ENCODE results near the gene FUCA1. TPM values are rescaled to one million over a fixed set of nuclear protein-coding genes. Genes with fewer than 3 reads are reported as not detected.
"Not testable (repeated sequence)": the region's sequence is repeated elsewhere in the genome, so short reads cannot be mapped to it uniquely, and the experiment has no call there.

Gene FUCA1
- total RNA-seq, 2 donors from 2014 or later = 5.5 to 9.0 TPM

GRCh38 chr1:23802809-23803342, 65.2 kb downstream of the FUCA1 start:
- not testable (repeated sequence) for H3K36me3 Mint-ChIP-seq (ENCODE audit: insufficient read depth in 2 of 2); H3K27me3 Mint-ChIP-seq (ENCODE audit: low read depth); H3K9me3 Mint-ChIP-seq; ATAC-seq (replicated peaks in 1 of 2); H3K27ac Mint-ChIP-seq; DNase-seq
- peak overlapping the region in 1 of 2 donors; percentile 37 for H3K4me3 Mint-ChIP-seq
- peaks cover 16% of the 10 kb centered on the region for H3K4me1 Mint-ChIP-seq (ENCODE audit: low read depth)

- H3K27ac Mint-ChIP-seq = no peak overlapping the region
- H3K27me3 Mint-ChIP-seq (ENCODE audit: low read depth) = no peaks in the 10 kb centered on the region
- no peak for ATAC-seq (replicated peaks in 1 of 2)
- no peak for DNase-seq
- H3K9me3 Mint-ChIP-seq = no peaks in the 10 kb centered on the region
- H3K36me3 Mint-ChIP-seq (ENCODE audit: insufficient read depth in 2 of 2) = peaks cover 0 to 3% of the 10 kb centered on the region in 2 donors
- H3K4me1 Mint-ChIP-seq (ENCODE audit: low read depth) = peaks cover 16% of the 10 kb centered on the region
- peak overlapping the region; percentile 89 to 94 for H3K4me3 Mint-ChIP-seq
These were observed 66.2 kb downstream of the FUCA1 start for GRCh38 chr1:23801876-23802275.

DNA sequence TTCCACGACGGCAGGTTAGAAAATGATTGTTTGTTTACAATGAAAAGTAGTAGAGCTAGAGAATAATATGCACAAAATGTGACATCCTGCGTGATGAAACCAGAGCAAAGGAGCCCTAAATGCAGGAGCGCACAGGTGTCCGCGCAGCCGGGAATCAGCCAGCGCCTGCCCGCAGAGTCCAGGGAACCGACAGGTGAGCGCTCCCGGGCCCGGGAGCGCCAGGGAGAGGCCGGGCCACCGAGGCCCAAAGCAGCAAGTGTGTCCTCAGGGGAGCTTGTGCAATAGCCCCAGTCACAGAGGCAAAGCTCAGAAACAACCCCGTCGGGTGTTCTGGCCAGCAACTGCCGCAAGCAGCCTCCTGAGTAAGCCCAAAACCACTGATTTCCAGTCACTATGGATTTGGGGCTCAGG, 66.7 kb downstream of the FUCA1 start:
- H3K4me1 Mint-ChIP-seq (ENCODE audit: low read depth) = peaks cover 16% of the 10 kb centered on the region
- H3K27me3 Mint-ChIP-seq (ENCODE audit: low read depth) = no peaks in the 10 kb centered on the region
- H3K36me3 Mint-ChIP-seq (ENCODE audit: insufficient read depth in 2 of 2) = peaks cover 0 to 3% of the 10 kb centered on the region in 2 donors
- peak overlapping the region; percentile 8 for H3K27ac Mint-ChIP-seq
- H3K9me3 Mint-ChIP-seq = no peaks in the 10 kb centered on the region
- ATAC-seq (replicated peaks in 1 of 2) = no peak
- H3K4me3 Mint-ChIP-seq = peak overlapping the region; percentile 89 to 94
- DNase-seq = no peak

DNA sequence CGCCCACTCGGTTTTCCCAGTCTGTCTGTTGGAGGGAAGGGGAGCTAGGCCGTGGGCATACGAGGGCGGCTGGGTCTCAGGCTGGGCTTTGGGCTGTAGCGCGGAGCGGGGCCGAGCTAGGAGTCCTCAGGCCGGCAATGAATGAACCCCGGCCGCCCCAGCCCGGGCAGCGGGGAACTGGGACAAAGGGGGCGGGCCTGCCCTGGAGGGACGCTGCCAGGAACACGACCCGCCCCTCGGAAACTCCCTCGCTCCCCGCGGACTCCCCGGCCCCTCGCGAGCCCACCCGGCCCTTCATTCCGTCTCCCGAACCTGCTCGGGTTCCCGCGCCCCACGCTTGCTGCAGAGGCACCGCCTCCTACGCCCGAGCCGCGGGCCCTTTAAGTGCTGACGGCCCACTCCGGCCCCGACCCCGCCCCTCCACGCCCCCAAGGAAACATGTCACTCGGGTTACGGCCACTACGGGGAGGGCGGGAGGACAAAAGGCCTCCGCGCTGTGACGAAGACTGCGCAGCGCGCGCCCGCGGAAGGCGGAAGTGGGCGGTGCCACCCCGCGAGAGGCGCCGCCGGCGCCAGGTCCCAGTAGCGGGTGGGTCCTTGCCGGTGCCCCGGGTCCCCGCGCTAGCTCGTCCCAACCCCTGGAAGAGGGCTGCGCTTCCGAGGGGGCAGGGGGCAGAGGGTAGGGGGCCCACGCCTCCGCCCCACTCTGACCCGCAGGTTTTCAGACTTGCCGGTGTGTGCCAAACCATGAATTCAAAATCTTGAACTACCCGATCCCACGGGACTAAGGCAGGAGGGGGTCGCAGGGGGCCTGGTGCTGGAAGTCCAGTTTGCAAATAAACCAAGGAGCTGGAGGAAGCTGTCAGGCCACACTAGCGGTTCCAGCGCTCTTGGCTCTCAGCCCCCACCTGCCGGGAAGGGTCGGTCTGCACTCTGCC, 67.4 kb downstream of the FUCA1 start, which contains the start of gene GALE:
GALE (minus strand) TSS at position 355 of the 938 bp plus-strand sequence. CDS start 1,747 bp downstream, outside the sequence.
- peak within 1 kb of the TSS; percentile 77 for H3K27ac Mint-ChIP-seq

DNA sequence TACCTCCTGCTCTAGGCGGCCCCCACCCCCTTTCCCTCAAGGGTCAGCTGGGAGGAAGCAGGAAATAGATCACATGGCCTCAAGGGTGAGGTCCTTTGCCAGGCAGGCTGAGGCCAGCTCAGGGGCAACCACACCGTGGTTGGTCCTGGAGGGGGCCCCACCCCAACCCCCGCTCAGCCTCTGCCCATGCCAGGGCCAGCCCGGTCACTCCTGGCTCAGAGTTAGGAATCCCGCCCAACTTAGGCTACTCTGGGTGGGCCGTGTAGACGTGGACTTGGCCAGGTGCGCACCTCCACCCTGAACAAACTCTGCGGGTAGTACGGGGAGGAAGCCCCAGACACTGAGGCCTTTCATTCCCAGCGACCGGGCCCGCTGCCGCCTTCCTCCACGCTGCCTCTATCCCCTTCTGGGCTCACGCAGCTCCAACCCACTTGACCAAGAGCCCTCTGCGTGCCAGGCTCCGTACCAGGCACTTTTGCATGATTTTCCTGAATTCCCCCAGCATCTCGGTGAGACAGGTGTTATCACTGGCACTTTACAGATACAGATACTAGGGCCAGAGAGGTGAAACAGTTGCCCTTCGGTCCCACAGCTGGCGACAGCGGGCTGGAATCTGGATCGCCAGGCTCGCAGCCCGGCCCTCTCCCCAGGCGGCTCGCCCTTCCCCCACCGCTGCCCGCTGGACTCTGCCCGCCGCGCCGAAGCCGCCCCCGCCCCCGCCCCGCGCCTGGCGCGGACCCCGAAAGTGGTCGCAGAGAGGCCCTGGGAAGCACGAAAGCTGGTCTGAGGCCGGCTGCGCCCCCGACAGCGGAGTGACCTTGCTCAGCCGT, 68.3 kb downstream of the FUCA1 start:
- no peaks in the 10 kb centered on the region for H3K27me3 Mint-ChIP-seq (ENCODE audit: low read depth)
- H3K36me3 Mint-ChIP-seq (ENCODE audit: insufficient read depth in 2 of 2) = peaks cover 0 to 3% of the 10 kb centered on the region in 2 donors
- peaks cover 16% of the 10 kb centered on the region for H3K4me1 Mint-ChIP-seq (ENCODE audit: low read depth)
- ATAC-seq (replicated peaks in 1 of 2) (peak; percentile 14 to 39), DNase-seq (peak; percentile 52 to 57)
- H3K4me3 Mint-ChIP-seq = peak overlapping the region; percentile 89 to 94
- H3K9me3 Mint-ChIP-seq = no peaks in the 10 kb centered on the region
- H3K27ac Mint-ChIP-seq = peak overlapping the region; percentile 77

More for the DNA sequence above, 67.4 kb downstream of the FUCA1 start, which contains the start of gene GALE:
- Mint-ChIP-seq H3K27me3 (ENCODE audit: low read depth) (no peaks in the 10 kb centered on the region), H3K36me3 (ENCODE audit: insufficient read depth in 2 of 2) (peaks cover 0 to 3% of the 10 kb centered on the region in 2 donors), H3K4me3 (peak within 1 kb of the TSS; percentile 89 to 94), H3K9me3 (no peaks in the 10 kb centered on the region), H3K4me1 (ENCODE audit: low read depth) (peaks cover 16% of the 10 kb centered on the region)
- peak; percentile 96 to 97 for DNase-seq
- peak; percentile 89 to 93 for ATAC-seq (replicated peaks in 1 of 2)

GRCh38 chr1:23799255-23799569, 68.9 kb downstream of the FUCA1 start:
- ATAC-seq (replicated peaks in 1 of 2) (no peak), DNase-seq (no peak)
- H3K36me3 Mint-ChIP-seq (ENCODE audit: insufficient read depth in 2 of 2) = peaks cover 0 to 3% of the 10 kb centered on the region in 2 donors
- peak overlapping the region; percentile 89 to 94 for H3K4me3 Mint-ChIP-seq
- no peaks in the 10 kb centered on the region for H3K9me3 Mint-ChIP-seq
- H3K4me1 Mint-ChIP-seq (ENCODE audit: low read depth) = peaks cover 16% of the 10 kb centered on the region
- H3K27ac Mint-ChIP-seq = peak overlapping the region; percentile 42
- no peaks in the 10 kb centered on the region for H3K27me3 Mint-ChIP-seq (ENCODE audit: low read depth)

DNA sequence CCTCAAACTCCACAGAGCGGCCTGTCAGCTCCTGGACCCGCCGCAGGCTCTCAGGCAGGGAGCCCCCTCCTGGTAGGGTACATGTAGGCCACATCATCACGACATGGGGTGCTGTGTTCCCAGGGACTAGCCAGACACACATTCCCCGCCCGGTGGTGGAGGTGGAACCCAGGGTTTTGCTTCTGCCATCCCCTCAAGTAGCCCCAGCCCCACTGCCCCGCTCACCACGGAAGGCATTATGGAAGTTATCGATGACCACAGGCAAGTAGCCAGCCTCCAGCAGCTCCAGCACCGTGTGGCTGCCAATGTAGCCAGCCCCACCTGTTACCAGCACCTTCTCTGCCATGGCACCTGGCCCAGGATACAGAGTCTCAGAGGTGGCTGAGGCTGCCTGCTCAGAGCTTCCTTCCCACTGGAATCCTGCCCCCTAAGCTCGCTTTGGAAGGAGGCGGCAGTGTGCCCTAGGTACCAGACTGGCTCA, 69.4 kb downstream of the FUCA1 start:
- H3K36me3 Mint-ChIP-seq (ENCODE audit: insufficient read depth in 2 of 2) = peaks cover 0 to 3% of the 10 kb centered on the region in 2 donors
- peak in 1 of 2 donors; percentile 32 for DNase-seq

GRCh38 chr1:23797478-23798448, 70.3 kb downstream of the FUCA1 start:
- no peaks in the 10 kb centered on the region for H3K9me3 Mint-ChIP-seq
- ATAC-seq (replicated peaks in 1 of 2) (no peak), DNase-seq (no peak)
- peaks cover 0 to 3% of the 10 kb centered on the region in 2 donors for H3K36me3 Mint-ChIP-seq (ENCODE audit: insufficient read depth in 2 of 2)
- no peak overlapping the region for H3K27ac Mint-ChIP-seq
- H3K4me3 Mint-ChIP-seq = no peak overlapping the region
- peaks cover 20% of the 10 kb centered on the region for H3K4me1 Mint-ChIP-seq (ENCODE audit: low read depth)
- H3K27me3 Mint-ChIP-seq (ENCODE audit: low read depth) = no peaks in the 10 kb centered on the region

More for the DNA sequence above, 69.4 kb downstream of the FUCA1 start:
- H3K27me3 Mint-ChIP-seq (ENCODE audit: low read depth) = no peaks in the 10 kb centered on the region
- H3K4me1 Mint-ChIP-seq (ENCODE audit: low read depth) = peaks cover 16% of the 10 kb centered on the region
- no peaks in the 10 kb centered on the region for H3K9me3 Mint-ChIP-seq
- peak overlapping the region; percentile 89 to 94 for H3K4me3 Mint-ChIP-seq
- no peak for ATAC-seq (replicated peaks in 1 of 2)
- H3K27ac Mint-ChIP-seq = peak overlapping the region; percentile 42

DNA sequence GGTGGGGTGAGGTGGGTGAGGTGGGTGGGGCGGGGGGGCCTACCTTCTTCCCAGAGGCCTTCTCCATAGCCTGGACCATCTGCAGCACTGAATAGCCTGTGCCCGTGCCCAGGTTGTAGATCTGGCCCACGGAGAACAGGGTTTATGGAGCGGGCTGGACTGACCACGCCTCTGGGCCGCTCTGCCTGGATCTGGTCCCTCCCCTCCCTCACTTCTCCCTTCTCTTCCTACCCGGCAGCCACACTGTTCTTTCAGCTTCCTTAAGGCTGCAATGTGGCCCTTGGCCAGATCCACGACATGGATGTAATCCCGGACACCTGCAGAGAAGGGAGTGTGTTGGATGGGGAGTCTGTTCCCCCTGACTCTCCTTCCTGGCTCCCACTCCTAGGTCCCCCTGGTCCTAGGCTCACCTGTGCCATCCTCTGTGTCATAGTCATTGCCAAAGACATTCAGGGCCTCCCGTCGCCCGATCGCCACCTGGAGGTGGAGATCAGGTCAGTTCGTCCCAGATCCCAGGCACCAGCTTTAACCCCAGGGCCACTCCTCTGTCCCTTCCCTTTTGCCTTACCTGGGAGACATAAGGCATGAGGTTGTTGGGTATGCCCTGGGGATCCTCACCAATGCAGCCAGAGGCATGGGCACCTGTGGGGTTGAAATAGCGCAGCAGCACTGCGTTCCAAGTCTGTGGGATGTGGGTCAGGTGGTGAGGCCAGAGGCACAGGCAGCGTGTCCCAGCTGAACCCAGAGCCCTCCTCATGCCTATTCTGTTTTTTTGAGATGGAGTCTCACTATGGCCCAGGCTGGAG, 71.4 kb downstream of the FUCA1 start:
- peaks cover 26% of the 10 kb centered on the region for H3K4me1 Mint-ChIP-seq (ENCODE audit: low read depth)
- H3K27ac Mint-ChIP-seq = no peak overlapping the region
- DNase-seq (no peak), ATAC-seq (replicated peaks in 1 of 2) (no peak)
- H3K9me3 Mint-ChIP-seq = no peaks in the 10 kb centered on the region
- H3K4me3 Mint-ChIP-seq = no peak overlapping the region
- no peaks in the 10 kb centered on the region for H3K27me3 Mint-ChIP-seq (ENCODE audit: low read depth)
- peaks cover 0 to 3% of the 10 kb centered on the region in 2 donors for H3K36me3 Mint-ChIP-seq (ENCODE audit: insufficient read depth in 2 of 2)

DNA sequence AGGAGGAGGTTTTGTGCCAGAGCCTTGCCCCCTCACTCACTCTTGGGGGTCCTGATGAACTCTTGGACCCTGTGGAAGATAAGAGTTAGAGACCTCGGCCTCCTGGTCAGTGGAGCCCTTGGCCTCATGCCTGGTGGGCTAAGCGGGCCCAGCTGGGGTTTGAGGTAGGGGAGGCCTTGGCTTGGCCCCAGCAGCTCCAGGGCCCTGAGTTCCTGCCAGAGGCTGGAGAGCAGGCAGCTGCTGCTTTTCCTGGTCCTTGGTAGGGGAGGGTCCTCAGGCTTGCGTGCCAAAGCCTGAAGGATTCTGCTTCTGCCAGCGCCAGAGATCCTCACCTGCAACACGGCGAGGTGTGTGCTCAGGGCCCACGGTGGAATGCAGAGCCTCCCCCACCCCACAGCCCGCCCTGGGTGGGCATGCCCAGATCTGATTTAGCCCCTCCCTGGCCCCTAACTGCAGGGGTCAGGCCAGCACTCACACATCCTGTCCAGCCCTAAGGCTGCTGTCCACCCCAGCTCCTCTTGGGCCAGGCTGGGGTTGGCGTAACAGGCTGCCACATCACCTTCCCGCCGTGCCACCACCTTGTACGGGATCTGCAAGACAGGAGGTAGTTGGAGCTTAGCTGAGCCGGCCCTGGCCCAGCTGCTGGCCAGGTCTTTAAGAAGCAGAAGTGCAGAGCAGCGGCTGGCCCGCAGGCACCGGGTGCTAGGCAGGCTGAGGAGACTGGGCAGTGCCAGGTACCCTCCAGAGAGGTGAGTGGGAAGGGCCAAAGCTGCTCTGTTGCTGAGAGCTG, 72.2 kb downstream of the FUCA1 start:
- peak overlapping the region; percentile 13 for H3K27ac Mint-ChIP-seq
- no peak for ATAC-seq (replicated peaks in 1 of 2)
- peaks cover 30% of the 10 kb centered on the region for H3K4me1 Mint-ChIP-seq (ENCODE audit: low read depth)
- no peaks in the 10 kb centered on the region for H3K27me3 Mint-ChIP-seq (ENCODE audit: low read depth)
- no peaks in the 10 kb centered on the region for H3K9me3 Mint-ChIP-seq
- H3K4me3 Mint-ChIP-seq = no peak overlapping the region
- H3K36me3 Mint-ChIP-seq (ENCODE audit: insufficient read depth in 2 of 2) = peaks cover 5% of the 10 kb centered on the region in 2 donors
- DNase-seq = no peak

Data from activated T-cell treated with anti-CD3 and anti-CD28 coated beads, Interleukin-2, amount 50 U/mL, for 72 hours (primary cell).